CD14-positive monocyte (primary cell): ENCODE results near the gene LAMP1. TPM values are rescaled to one million over a fixed set of nuclear protein-coding genes. Genes with fewer than 3 reads are reported as not detected.

Experiments used
- DNase-seq, 3 donors: peaks; one replicate each; pipeline ENCODE4 v3.0.0-alpha.2; 2011 to 2022
- H2AFZ ChIP-seq: 2 replicates; pipeline ENCODE4 v1.6.0; 2012; ENCODE audit warnings: mild to moderate bottlenecking, low read depth, low read length, inconsistent platforms; ENCODE audit not compliant: insufficient read depth, poor library complexity, severe bottlenecking
- H3K27ac ChIP-seq, 2 donors: 1 replicate in 1 of 2; 2 replicates in 1 of 2; pipeline ENCODE4 v1.5.1; 2012 to 2013; ENCODE audit warnings: low read length in 2 of 2, control low read depth in 1 of 2, inconsistent platforms in 1 of 2, low read depth in 1 of 2, mild to moderate bottlenecking in 1 of 2
- H3K27me3 ChIP-seq, 2 donors: one replicate each; pipeline versions ENCODE4 v1.6.0 to v1.6.1; 2011 to 2013; ENCODE audit warnings: low read length in 2 of 2; ENCODE audit not compliant: control insufficient read depth in 2 of 2, insufficient read depth in 2 of 2
- H3K36me3 ChIP-seq, 2 donors: replicated peaks in 1 of 2; 1 replicate in 1 of 2; 2 replicates in 1 of 2; pipeline versions ENCODE4 v1.5.1 to v1.6.1; 2012 to 2013; ENCODE audit warnings: low read length in 2 of 2, control low read depth in 1 of 2, inconsistent platforms in 1 of 2, mild to moderate bottlenecking in 1 of 2; ENCODE audit not compliant: insufficient read depth in 2 of 2, control insufficient read depth in 1 of 2
- H3K4me1 ChIP-seq, 2 donors: 1 replicate in 1 of 2; 2 replicates in 1 of 2; pipeline versions ENCODE4 v1.5.1 to v1.6.1; 2012 to 2013; ENCODE audit warnings: low read length in 2 of 2, control low read depth in 1 of 2, inconsistent platforms in 1 of 2, mild to moderate bottlenecking in 1 of 2, moderate library complexity in 1 of 2; ENCODE audit not compliant: insufficient read depth in 2 of 2, control insufficient read depth in 1 of 2
- H3K4me2 ChIP-seq: replicated peaks from 2 replicates; pipeline ENCODE3; 2012; ENCODE audit warnings: low read length, moderate library complexity, mild to moderate bottlenecking; ENCODE audit not compliant: poor library complexity, severe bottlenecking; ENCODE audit errors: extremely low read depth
- H3K4me3 ChIP-seq, 3 experiments: fragments of 200-600 bp in 1 of 3; sonication (generic) in 1 of 3; replicated peaks in 1 of 3; 1 replicate in 2 of 3; 2 replicates in 1 of 3; pipeline ENCODE4 v1.5.1; 2011 to 2013; ENCODE audit warnings: low read length in 3 of 3, mild to moderate bottlenecking in 3 of 3, control low read depth in 2 of 3, low read depth in 2 of 3, inconsistent platforms in 1 of 3, moderate library complexity in 1 of 3
- H3K79me2 ChIP-seq: 2 replicates; pipeline ENCODE4 v1.6.0; 2012; ENCODE audit warnings: mild to moderate bottlenecking, control low read depth, inconsistent platforms, low read length, moderate library complexity; ENCODE audit not compliant: insufficient read depth
- H3K9ac ChIP-seq: 2 replicates; pipeline ENCODE4 v1.6.0; 2017; ENCODE audit warnings: low read length, mild to moderate bottlenecking; ENCODE audit not compliant: insufficient read depth, poor library complexity, severe bottlenecking
- H3K9me3 ChIP-seq, 2 donors: replicated peaks in 1 of 2; 1 replicate in 1 of 2; 2 replicates in 1 of 2; pipeline versions ENCODE4 v1.5.1 to v1.6.1; 2012 to 2013; ENCODE audit warnings: low read length in 2 of 2, control low read depth in 1 of 2; ENCODE audit not compliant: control insufficient read depth in 1 of 2, insufficient read depth in 1 of 2
- H4K20me1 ChIP-seq: 2 replicates; pipeline ENCODE4 v1.6.0; 2012; ENCODE audit warnings: mild to moderate bottlenecking, low read length, control low read depth, moderate library complexity; ENCODE audit not compliant: insufficient read depth
- H3K27ac Mint-ChIP-seq, 7 donors: one replicate each; pipeline ENCODE4 v1.8.0; 2020; ENCODE audit warnings: mild to moderate bottlenecking in 7 of 7, mixed read lengths in 7 of 7, moderate library complexity in 6 of 7, inconsistent platforms in 2 of 7
- H3K27me3 Mint-ChIP-seq, 3 donors: one replicate each; pipeline ENCODE4 v1.8.0; 2021 to 2022; ENCODE audit warnings: low read depth in 3 of 3, mild to moderate bottlenecking in 3 of 3, mixed read lengths in 3 of 3, moderate library complexity in 3 of 3, inconsistent platforms in 1 of 3
- H3K36me3 Mint-ChIP-seq, 2 donors: one replicate each; pipeline ENCODE4 v1.8.0; 2020; ENCODE audit warnings: mixed read lengths in 2 of 2, inconsistent platforms in 1 of 2, mild to moderate bottlenecking in 1 of 2
- H3K4me1 Mint-ChIP-seq: one replicate; pipeline ENCODE4 v1.8.0; 2020; ENCODE audit warnings: mild to moderate bottlenecking, mixed read lengths
- H3K4me3 Mint-ChIP-seq, 2 donors: one replicate each; pipeline ENCODE4 v1.8.0; 2020; ENCODE audit warnings: mild to moderate bottlenecking in 2 of 2, mixed read lengths in 2 of 2, moderate library complexity in 1 of 2
- H3K9me3 Mint-ChIP-seq, 7 donors: one replicate each; pipeline ENCODE4 v1.8.0; 2020 to 2022; ENCODE audit warnings: mixed read lengths in 7 of 7, mild to moderate bottlenecking in 6 of 7, moderate library complexity in 6 of 7, inconsistent platforms in 2 of 7
- CTCF ChIP-seq: fragments of 200-600 bp; IDR thresholded peaks from one replicate; pipeline ENCODE4 v1.8.0; 2022; ENCODE audit warnings: antibody characterized with exemption, mild to moderate bottlenecking
- WGBS: methylation state at CpG from one replicate; pipeline ENCODE4 v1.1.5; 2013; ENCODE audit warnings: missing lambda C conversion rate; ENCODE audit not compliant: insufficient coverage; 5-methylcytosine and 5-hydroxymethylcytosine counted together
- intact Hi-C, 2 donors: fragments of 100-400 bp; cut with micrococcal nuclease; formaldehyde crosslinking; loops; one replicate each; pipeline versions ENCODE4 v1.15.0 to v1.15.1; 2023
- polyA plus RNA-seq, 3 donors: library from polyadenylated mRNA; depleted of rRNA in 1 of 3; unstranded in 2 of 3; stranded (reverse) in 1 of 3; fragments of 300-500 nt in 2 of 3; fragments of >200 nt in 1 of 3; fragmentation: Illumina TruSeq in 2 of 3; gene quantifications; 1 replicate in 2 of 3; 2 replicates in 1 of 3; pipeline ENCODE4 v1.2.3, GENCODE V29; 2012 to 2021

The LAMP1 gene
- polyA plus RNA-seq, 3 donors, result 22.0 to 122 (median 24.5) TPM

DNA sequence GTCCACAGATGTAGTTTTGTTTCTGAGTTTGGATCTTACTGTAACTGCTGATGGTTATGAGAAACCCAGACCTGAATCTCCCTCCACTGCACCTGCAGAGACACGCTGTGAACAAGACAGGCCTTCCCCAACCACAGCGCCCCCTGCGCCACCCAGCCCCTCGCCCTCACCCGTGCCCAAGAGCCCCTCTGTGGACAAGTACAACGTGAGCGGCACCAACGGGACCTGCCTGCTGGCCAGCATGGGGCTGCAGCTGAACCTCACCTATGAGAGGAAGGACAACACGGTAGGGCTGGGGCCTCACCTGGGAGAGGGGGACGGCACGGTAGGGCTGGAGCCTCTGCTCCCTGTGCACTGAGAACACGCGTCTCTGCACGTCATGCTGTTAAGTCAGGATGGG, 22.3 kb downstream of the LAMP1 start:
- H3K4me2 ChIP-seq, result no peak overlapping the region
- H3K79me2 ChIP-seq, result no peaks in the 10 kb centered on the region
- Mint-ChIP-seq H3K36me3 (peaks cover 74 to 98% of the 10 kb centered on the region in 2 donors), H3K27ac (no peak overlapping the region), H3K4me3 (no peak overlapping the region), H3K27me3 (peaks cover 0 to 2% (median 0%) of the 10 kb centered on the region in 3 donors), H3K9me3 (peaks cover 0 to 2% (median 0%) of the 10 kb centered on the region in 7 donors), H3K4me1 (peaks cover 4% of the 10 kb centered on the region)
- no peak overlapping the region for H3K9ac ChIP-seq
- no peaks in the 10 kb centered on the region for H3K27me3 ChIP-seq
- no peak overlapping the region for H3K4me3 ChIP-seq
- no peak overlapping the region for H3K27ac ChIP-seq
- peaks cover 76% of the 10 kb centered on the region for H4K20me1 ChIP-seq
- H3K9me3 ChIP-seq, result no peaks in the 10 kb centered on the region
- WGBS, result 97% methylated on average over 14 of the region's 14 CpGs
- H3K36me3 ChIP-seq, result peaks cover 78 to 90% of the 10 kb centered on the region in 2 donors
- H2AFZ ChIP-seq, result no peak overlapping the region
- TF ChIP-seq CTCF, result no peak
- DNase-seq, result no peak
- no peaks in the 10 kb centered on the region for H3K4me1 ChIP-seq
- intact Hi-C loops, result no loop called here

GRCh38 chr13:113320226-113320875, 23.3 kb downstream of the LAMP1 start:
- H3K9me3 ChIP-seq, result no peaks in the 10 kb centered on the region
- H3K4me1 ChIP-seq, result no peaks in the 10 kb centered on the region
- no peak for DNase-seq
- H3K9ac ChIP-seq, result no peak overlapping the region
- H3K27ac ChIP-seq, result no peak overlapping the region
- H2AFZ ChIP-seq, result no peak overlapping the region
- peaks cover 80 to 93% of the 10 kb centered on the region in 2 donors for H3K36me3 ChIP-seq
- H3K4me2 ChIP-seq, result no peak overlapping the region
- WGBS, result 98% methylated on average over 18 of the region's 19 CpGs
- peaks cover 67% of the 10 kb centered on the region for H4K20me1 ChIP-seq
- no peak overlapping the region for H3K4me3 ChIP-seq
- H3K36me3 Mint-ChIP-seq, result peaks cover 80 to 99% of the 10 kb centered on the region in 2 donors
- peak overlapping the region in 2 of 7 donors; percentile 17 to 51 for H3K27ac Mint-ChIP-seq
- TF ChIP-seq CTCF, result no peak
- no peaks in the 10 kb centered on the region for H3K27me3 ChIP-seq
- H3K27me3 Mint-ChIP-seq, result peaks cover 0 to 2% (median 0%) of the 10 kb centered on the region in 3 donors
- H3K4me3 Mint-ChIP-seq, result no peak overlapping the region
- H3K79me2 ChIP-seq, result no peaks in the 10 kb centered on the region
- intact Hi-C loops, result no loop called here
- peaks cover 0 to 2% (median 0%) of the 10 kb centered on the region in 7 donors for H3K9me3 Mint-ChIP-seq
- no peaks in the 10 kb centered on the region for H3K4me1 Mint-ChIP-seq
